Endothelial cell of umbilical vein (primary cell): ENCODE data around the gene MAS1L. TPM values are rescaled to one million over a fixed set of nuclear protein-coding genes. Genes with fewer than 3 reads are reported as not detected.

Experiments
- BruUV-seq: library from RNA; stranded (reverse); fragments of 400-500 nt; replicated peaks from 2 replicates; lab custom pipeline; 2021; lab: Mats Ljungman, UMichigan
- CTCF ChIA-PET: fragments of 300-600, 350-600 bp; sonication (Branson Sonifier 250); formaldehyde crosslinking; loops from one replicate; lab custom pipeline; 2021; ENCODE audit warnings: antibody characterized with exemption, inconsistent platforms; lab: Charles Lee
- POLR2A ChIA-PET: fragments of 300-600, 350-600 bp; sonication (Branson Sonifier 250); formaldehyde crosslinking; loops from one replicate; lab custom pipeline; 2021; ENCODE audit warnings: antibody characterized with exemption, inconsistent platforms; lab: Charles Lee
- DNase-seq: peaks from one replicate; pipeline ENCODE4 v3.0.0-alpha.2; 2011; ENCODE audit warnings: low read depth, low spot score
- FAIRE-seq: peaks from 2 replicates; lab custom pipeline; 2011; peaks lifted over from hg19 to GRCh38; lab: Jason Lieb, UNC
- H2AFZ ChIP-seq: 2 replicates; pipeline ENCODE4 v1.6.0; 2012; ENCODE audit warnings: low read depth, low read length, control low read depth, inconsistent platforms
- H3K27ac ChIP-seq: 2 replicates; pipeline ENCODE4 v1.5.1; 2011; ENCODE audit warnings: low read depth, mild to moderate bottlenecking, control low read depth, low read length, moderate library complexity; ENCODE audit not compliant: insufficient read depth
- H3K27me3 ChIP-seq, 2 experiments: 2 replicates each; pipeline versions ENCODE4 v1.6.0 to v1.6.1; 2011; ENCODE audit warnings: low read length in 2 of 2, mixed read lengths in 1 of 2; ENCODE audit not compliant: control insufficient read depth in 2 of 2, insufficient read depth in 2 of 2
- H3K36me3 ChIP-seq, 2 experiments: 2 replicates in 1 of 2; 3 replicates in 1 of 2; pipeline ENCODE4 v1.5.1; 2011; ENCODE audit warnings: low read length in 2 of 2, mild to moderate bottlenecking in 1 of 2, moderate library complexity in 1 of 2; ENCODE audit not compliant: control insufficient read depth in 2 of 2, insufficient read depth in 2 of 2; ENCODE audit errors: extremely low read depth in 1 of 2
- H3K4me1 ChIP-seq: 3 replicates; pipeline ENCODE4 v1.5.1; 2011; ENCODE audit warnings: mild to moderate bottlenecking, low read length; ENCODE audit not compliant: control insufficient read depth, insufficient read depth; ENCODE audit errors: extremely low read depth
- H3K4me2 ChIP-seq: 2 replicates; pipeline ENCODE4 v1.6.1; 2011; ENCODE audit warnings: low read length, control low read depth, mixed read lengths; ENCODE audit not compliant: insufficient read depth
- H3K4me3 ChIP-seq, 3 experiments: fragments of 200-600 bp in 1 of 3; sonication (generic), shearing (Covaris generic) in 1 of 3; replicated peaks in 1 of 3; 2 replicates each; pipeline ENCODE4 v1.5.1; 2011 to 2016; ENCODE audit warnings: control low read depth in 3 of 3, low read length in 3 of 3, mild to moderate bottlenecking in 2 of 3, inconsistent platforms in 1 of 3, low read depth in 1 of 3, moderate library complexity in 1 of 3; ENCODE audit not compliant: insufficient read depth in 1 of 3
- H3K79me2 ChIP-seq: 2 replicates; pipeline ENCODE4 v1.6.0; 2012; ENCODE audit warnings: low read length, inconsistent platforms; ENCODE audit not compliant: control insufficient read depth, insufficient read depth
- H3K9ac ChIP-seq: replicated peaks from 2 replicates; pipeline ENCODE3; 2011; ENCODE audit warnings: low read length, control low read depth; ENCODE audit not compliant: insufficient read depth; ENCODE audit errors: extremely low read depth
- H3K9me1 ChIP-seq: replicated peaks from 3 replicates; pipeline ENCODE4 v1.6.0; 2011; ENCODE audit warnings: mild to moderate bottlenecking, low read length; ENCODE audit not compliant: control insufficient read depth, insufficient read depth; ENCODE audit errors: extremely low read depth
- H3K9me3 ChIP-seq: replicated peaks from 2 replicates; pipeline ENCODE4 v1.5.1; 2012; ENCODE audit warnings: low read length, inconsistent platforms; ENCODE audit not compliant: control insufficient read depth, insufficient read depth
- H4K20me1 ChIP-seq: replicated peaks from 2 replicates; pipeline ENCODE3; 2011; ENCODE audit warnings: mild to moderate bottlenecking, low read length; ENCODE audit not compliant: control insufficient read depth, insufficient read depth; ENCODE audit errors: extremely low read depth
- EZH2 ChIP-seq: IDR thresholded peaks from 2 replicates; pipeline ENCODE4 v1.6.1; 2012; ENCODE audit warnings: borderline replicate concordance, low read depth, mild to moderate bottlenecking, moderate library complexity, low read length, inconsistent platforms; ENCODE audit not compliant: severe bottlenecking
- FOS ChIP-seq: IDR thresholded peaks from 2 replicates; pipeline ENCODE4 v1.6.1; 2011; ENCODE audit warnings: mild to moderate bottlenecking, low read length, moderate library complexity, borderline replicate concordance; ENCODE audit not compliant: insufficient read depth
- GATA2 ChIP-seq: IDR thresholded peaks from 2 replicates; pipeline ENCODE4 v1.7.0; 2011; ENCODE audit warnings: low read depth, mild to moderate bottlenecking, moderate library complexity, mixed read lengths, low read length; ENCODE audit not compliant: insufficient read length, insufficient read depth
- JUN ChIP-seq: IDR thresholded peaks from 2 replicates; pipeline ENCODE4 v1.6.1; 2011; ENCODE audit warnings: borderline replicate concordance, low read depth; ENCODE audit not compliant: insufficient read length, insufficient read depth
- MYC ChIP-seq: IDR thresholded peaks from one replicate; pipeline ENCODE4 v1.6.1; 2011; ENCODE audit warnings: mild to moderate bottlenecking, low read depth, low read length
- POLR2A ChIP-seq: IDR thresholded peaks from 2 replicates; pipeline ENCODE4 v1.6.1; 2012; ENCODE audit warnings: low read depth, mild to moderate bottlenecking, control low read depth, low read length
- POLR2AphosphoS5 ChIP-seq: IDR thresholded peaks from 2 replicates; pipeline ENCODE4 v1.6.1; 2012; ENCODE audit warnings: low read depth, mild to moderate bottlenecking, control low read depth, low read length, moderate library complexity; ENCODE audit not compliant: insufficient read depth
- dilution Hi-C: fragments of 300-500 bp; cut with MboI; formaldehyde crosslinking; loops from one replicate; pipeline ENCODE4 v1.15.0; 2019; ENCODE audit warnings: low sequenced_read_pairs; ENCODE audit not compliant: extremely low pct_ligation_motif_present
- intact Hi-C: fragments of 100-400 bp; cut with micrococcal nuclease; formaldehyde crosslinking; loops from one replicate; pipeline ENCODE4 v1.10.0; 2022
- polyA plus RNA-seq, 4 experiments: library from polyadenylated mRNA; depleted of rRNA in 3 of 4; stranded (reverse) in 3 of 4; unstranded in 1 of 4; fragments of >200 nt; gene quantifications; 2 replicates each; pipeline versions ENCODE4 v1.2.1 to v1.2.3, GENCODE V29; 2011 to 2012; ENCODE audit warnings: missing spikeins in 1 of 4
- total RNA-seq: library from RNA; stranded (reverse); gene quantifications from 2 replicates; pipeline ENCODE4 v1.2.3, GENCODE V29; 2021
- TF ChIP-seq, protein P1 (sequence below), 2 donors: IDR thresholded peaks; 1 replicate in 1 of 2; 2 replicates in 1 of 2; pipeline ENCODE4 v1.5.1; 2011; ENCODE audit warnings: low read length in 2 of 2, mild to moderate bottlenecking in 2 of 2, moderate library complexity in 2 of 2, control low read depth in 1 of 2, inconsistent platforms in 1 of 2, low read depth in 1 of 2; ENCODE audit not compliant: insufficient read depth in 1 of 2; ENCODE audit errors: extremely low read depth in 1 of 2
- TF ChIP-seq, protein P2 (sequence below): IDR thresholded peaks from 2 replicates; pipeline ENCODE4 v1.6.1; 2011; ENCODE audit not compliant: insufficient read depth, insufficient read length

The MAS1L gene
- total and polyA plus RNA-seq, 2 donors (not counting 3 experiments of a cell fraction or from before 2014, with no cell fraction given): not detected

DNA sequence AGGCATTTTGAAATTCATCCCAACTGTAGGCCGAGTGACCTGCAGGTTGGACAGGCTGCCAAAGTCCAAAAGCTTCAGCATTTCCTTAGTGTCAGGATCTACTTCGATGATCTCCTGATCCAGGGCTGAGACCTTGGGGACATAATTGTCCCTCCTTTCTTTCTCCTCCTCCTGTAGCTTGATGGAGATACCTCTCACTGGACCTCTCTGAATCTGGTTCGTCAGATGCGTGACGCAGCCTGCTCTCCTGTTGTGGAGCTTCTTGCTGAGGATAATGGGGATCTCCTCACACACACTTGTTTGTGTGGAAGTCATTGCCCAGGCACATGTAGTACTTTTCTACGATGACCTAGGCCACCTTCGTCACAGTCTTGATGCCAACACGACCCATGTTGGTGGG is 1.5 kb upstream of the MAS1L start:
- TF ChIP-seq MYC (no peak), POLR2AphosphoS5 (no peak), JUN (no peak), POLR2A (no peak), EZH2 (no peak), GATA2 (no peak), FOS (no peak)
- TF ChIP-seq, protein P1, sequence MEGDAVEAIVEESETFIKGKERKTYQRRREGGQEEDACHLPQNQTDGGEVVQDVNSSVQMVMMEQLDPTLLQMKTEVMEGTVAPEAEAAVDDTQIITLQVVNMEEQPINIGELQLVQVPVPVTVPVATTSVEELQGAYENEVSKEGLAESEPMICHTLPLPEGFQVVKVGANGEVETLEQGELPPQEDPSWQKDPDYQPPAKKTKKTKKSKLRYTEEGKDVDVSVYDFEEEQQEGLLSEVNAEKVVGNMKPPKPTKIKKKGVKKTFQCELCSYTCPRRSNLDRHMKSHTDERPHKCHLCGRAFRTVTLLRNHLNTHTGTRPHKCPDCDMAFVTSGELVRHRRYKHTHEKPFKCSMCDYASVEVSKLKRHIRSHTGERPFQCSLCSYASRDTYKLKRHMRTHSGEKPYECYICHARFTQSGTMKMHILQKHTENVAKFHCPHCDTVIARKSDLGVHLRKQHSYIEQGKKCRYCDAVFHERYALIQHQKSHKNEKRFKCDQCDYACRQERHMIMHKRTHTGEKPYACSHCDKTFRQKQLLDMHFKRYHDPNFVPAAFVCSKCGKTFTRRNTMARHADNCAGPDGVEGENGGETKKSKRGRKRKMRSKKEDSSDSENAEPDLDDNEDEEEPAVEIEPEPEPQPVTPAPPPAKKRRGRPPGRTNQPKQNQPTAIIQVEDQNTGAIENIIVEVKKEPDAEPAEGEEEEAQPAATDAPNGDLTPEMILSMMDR (IDR thresholded peaks at IDR 0.05; ENCODE audit: extremely low read depth in 1 of 2, insufficient read depth in 1 of 2, low read depth in 1 of 2, low read length in 2 of 2): no peak
- TF ChIP-seq, protein P2, sequence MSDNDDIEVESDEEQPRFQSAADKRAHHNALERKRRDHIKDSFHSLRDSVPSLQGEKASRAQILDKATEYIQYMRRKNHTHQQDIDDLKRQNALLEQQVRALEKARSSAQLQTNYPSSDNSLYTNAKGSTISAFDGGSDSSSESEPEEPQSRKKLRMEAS: no peak
- dilution Hi-C loops: no loop called here
- Histone ChIP-seq H3K4me3 (no peak overlapping the region), H3K9ac (no peak overlapping the region), H3K36me3 (no peaks in the 10 kb centered on the region), H3K4me1 (no peaks in the 10 kb centered on the region), H2AFZ (no peak overlapping the region), H3K79me2 (no peaks in the 10 kb centered on the region), H3K27ac (no peak overlapping the region), H4K20me1 (no peaks in the 10 kb centered on the region), H3K9me3 (no peaks in the 10 kb centered on the region), H3K9me1 (no peaks in the 10 kb centered on the region), H3K4me2 (no peak overlapping the region), H3K27me3 (no peaks in the 10 kb centered on the region)
- ChIA-PET CTCF (no interaction called here), POLR2A (no interaction called here)
- no TSS peak for BruUV-seq
- DNase-seq (no peak), FAIRE-seq (no peak)
- intact Hi-C loops: no loop called here
